ENCODE data around the gene HRH2.
"Not testable (repeated sequence)": the region's sequence is repeated elsewhere in the genome, so short reads cannot be mapped to it uniquely, and the experiment has no call there.

The HRH2 gene

DNA sequence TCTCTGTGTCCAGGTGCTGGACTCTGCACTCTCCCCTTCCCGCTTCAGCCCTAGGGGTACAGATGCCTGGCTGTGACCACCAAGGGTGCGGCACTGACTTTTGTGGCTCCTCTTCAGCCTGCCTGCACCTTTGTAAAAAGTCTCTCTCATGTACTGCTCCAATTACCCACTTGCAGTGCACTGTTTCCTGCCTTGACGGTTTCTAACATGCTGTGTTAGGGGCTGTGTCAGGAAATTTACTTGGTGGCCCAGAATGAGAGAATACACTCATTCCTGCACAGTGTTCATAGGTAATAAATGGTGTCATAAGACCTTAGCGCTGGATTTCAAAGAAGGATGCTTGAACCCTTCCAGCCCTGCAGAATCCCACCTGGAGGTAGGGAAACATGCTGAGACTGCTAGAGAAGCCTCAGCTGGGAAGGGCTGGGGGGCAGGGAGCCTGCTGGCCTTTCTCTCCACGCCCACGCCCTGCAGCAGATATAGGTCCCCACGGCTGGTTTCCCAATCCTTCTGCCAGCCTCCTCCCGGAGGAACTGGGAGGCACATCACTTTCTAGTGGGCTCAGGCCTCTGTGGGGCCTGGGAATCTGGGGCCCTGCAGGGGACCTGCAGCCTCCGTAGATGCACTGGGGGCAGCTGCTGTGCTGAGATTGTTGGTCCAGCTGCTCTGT, 17.6 kb upstream of the HRH2 start:
- Histone ChIP-seq H3K27me3 (ENCODE audit: low read depth, low read length) (peaks cover 12% of the 10 kb centered on the region; the same call in 1 of the 2 replicates), H3K9me3 (ENCODE audit: insufficient read depth, low read length) (no peaks in the 10 kb centered on the region), H3K36me3 (replicated peaks; ENCODE audit: low read depth, low read length) (no peaks in the 10 kb centered on the region), H3K4me2 (ENCODE audit: low read length) (no peak overlapping the region), H4K20me1 (ENCODE audit: insufficient read depth, low read length) (no peaks in the 10 kb centered on the region), H3K4me1 (ENCODE audit: low read length) (no peaks in the 10 kb centered on the region), H3K4me3 (ENCODE audit: low read length) (no peak overlapping the region), H3K79me2 (ENCODE audit: low read length) (no peaks in the 10 kb centered on the region), H2AFZ (ENCODE audit: low read depth, low read length) (no peak overlapping the region), H3K27ac (ENCODE audit: low read length) (no peak overlapping the region), H3K9ac (ENCODE audit: low read length) (no peak overlapping the region)
- TF ChIP-seq EZH2phosphoT487 (IDR thresholded peaks at IDR 0.05; ENCODE audit: low read depth) (no peak), CTCF (IDR thresholded peaks at IDR 0.05; ENCODE audit: low read depth, low read length) (no peak)

- TF ChIP-seq EZH2phosphoT487 (IDR thresholded peaks at IDR 0.05; ENCODE audit: low read depth) (no peak), CTCF (IDR thresholded peaks at IDR 0.05; ENCODE audit: low read depth, low read length) (no peak)
- no peaks in the 10 kb centered on the region for H3K36me3 ChIP-seq (replicated peaks; ENCODE audit: low read depth, low read length)
- H3K4me3 ChIP-seq (ENCODE audit: low read length) = no peak overlapping the region
- no peak overlapping the region for H3K27ac ChIP-seq (ENCODE audit: low read length)
- no peaks in the 10 kb centered on the region for H3K79me2 ChIP-seq (ENCODE audit: low read length)
- peaks cover 14% of the 10 kb centered on the region; the same call in 1 of the 2 replicates for H3K27me3 ChIP-seq (ENCODE audit: low read depth, low read length)
- H3K4me2 ChIP-seq (ENCODE audit: low read length) = no peak overlapping the region
- H4K20me1 ChIP-seq (ENCODE audit: insufficient read depth, low read length) = no peaks in the 10 kb centered on the region
- H2AFZ ChIP-seq (ENCODE audit: low read depth, low read length) = no peak overlapping the region
- H3K4me1 ChIP-seq (ENCODE audit: low read length) = no peaks in the 10 kb centered on the region
- H3K9ac ChIP-seq (ENCODE audit: low read length) = no peak overlapping the region
- H3K9me3 ChIP-seq (ENCODE audit: insufficient read depth, low read length) = no peaks in the 10 kb centered on the region
Observed at GRCh38 chr5:175642998-175643397, 14.9 kb upstream of the HRH2 start.

DNA sequence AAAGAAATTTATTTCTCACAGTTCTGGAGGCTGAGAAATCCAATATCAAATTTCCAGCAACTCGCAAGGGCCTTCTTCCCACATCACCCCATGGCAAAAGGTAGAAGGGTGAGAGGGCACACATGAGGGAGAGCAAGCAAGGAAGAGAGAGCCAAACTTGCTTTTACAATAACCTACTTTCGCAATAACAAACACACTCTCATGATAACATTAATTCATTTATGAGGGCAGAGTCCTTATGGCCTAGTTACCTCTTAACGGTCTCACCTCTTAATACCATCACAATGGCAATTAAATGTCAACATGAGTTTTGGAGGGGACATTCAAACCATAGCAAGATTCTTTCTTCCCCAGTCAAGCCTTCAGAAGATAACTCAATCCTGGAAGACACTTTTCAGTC, 11.6 kb upstream of the HRH2 start:
- Histone ChIP-seq H3K4me3 (ENCODE audit: low read length) (no peak overlapping the region), H4K20me1 (ENCODE audit: insufficient read depth, low read length) (no peaks in the 10 kb centered on the region), H3K27me3 (ENCODE audit: low read depth, low read length) (peaks cover 6% of the 10 kb centered on the region; the same call in 1 of the 2 replicates), H3K27ac (ENCODE audit: low read length) (no peak overlapping the region), H3K9ac (ENCODE audit: low read length) (no peak overlapping the region), H3K36me3 (replicated peaks; ENCODE audit: low read depth, low read length) (no peaks in the 10 kb centered on the region), H3K4me2 (ENCODE audit: low read length) (no peak overlapping the region), H3K4me1 (ENCODE audit: low read length) (no peaks in the 10 kb centered on the region), H3K9me3 (ENCODE audit: insufficient read depth, low read length) (no peaks in the 10 kb centered on the region), H3K79me2 (ENCODE audit: low read length) (no peaks in the 10 kb centered on the region), H2AFZ (ENCODE audit: low read depth, low read length) (no peak overlapping the region)
- no peak for TF ChIP-seq CTCF (IDR thresholded peaks at IDR 0.05; ENCODE audit: low read depth, low read length)
- TF ChIP-seq EZH2phosphoT487 (IDR thresholded peaks at IDR 0.05; ENCODE audit: low read depth) = no peak

DNA sequence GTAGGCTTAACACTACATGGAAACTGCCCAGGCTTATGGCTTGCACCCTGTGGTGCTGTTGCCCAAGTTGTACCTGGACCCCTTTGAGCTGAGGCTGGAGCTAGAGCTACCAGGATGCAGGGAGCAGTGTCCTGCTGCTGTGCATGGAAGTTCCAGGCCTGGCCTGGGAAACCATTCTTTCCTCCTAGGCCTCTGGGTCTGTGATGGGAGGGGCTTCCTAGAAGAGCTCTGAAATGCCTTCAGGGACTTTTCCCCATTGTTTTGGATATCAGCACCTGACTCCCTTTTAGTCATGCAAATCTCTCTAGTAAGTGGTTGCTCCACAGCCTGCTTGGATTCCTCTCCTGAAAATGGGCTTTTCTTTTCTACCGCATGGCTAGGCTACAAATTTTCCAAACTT, 7.9 kb upstream of the HRH2 start:
- H3K79me2 ChIP-seq (ENCODE audit: low read length) = no peaks in the 10 kb centered on the region
- peaks cover 15% of the 10 kb centered on the region; the same call in 1 of the 2 replicates for H3K27me3 ChIP-seq (ENCODE audit: low read depth, low read length)
- no peak overlapping the region for H3K27ac ChIP-seq (ENCODE audit: low read length)
- H3K4me2 ChIP-seq (ENCODE audit: low read length) = no peak overlapping the region
- H3K9ac ChIP-seq (ENCODE audit: low read length) = no peak overlapping the region
- H3K36me3 ChIP-seq (replicated peaks; ENCODE audit: low read depth, low read length) = no peaks in the 10 kb centered on the region
- no peaks in the 10 kb centered on the region for H3K9me3 ChIP-seq (ENCODE audit: insufficient read depth, low read length)
- no peak overlapping the region for H3K4me3 ChIP-seq (ENCODE audit: low read length)
- H2AFZ ChIP-seq (ENCODE audit: low read depth, low read length) = no peak overlapping the region
- no peaks in the 10 kb centered on the region for H3K4me1 ChIP-seq (ENCODE audit: low read length)
- H4K20me1 ChIP-seq (ENCODE audit: insufficient read depth, low read length) = no peaks in the 10 kb centered on the region
- TF ChIP-seq EZH2phosphoT487 (IDR thresholded peaks at IDR 0.05; ENCODE audit: low read depth) (no peak), CTCF (IDR thresholded peaks at IDR 0.05; ENCODE audit: low read depth, low read length) (no peak)

GRCh38 chr5:175650430-175651205, 7.3 kb upstream of the HRH2 start:
- not testable (repeated sequence) for H3K79me2 ChIP-seq (ENCODE audit: low read length); H3K9me3 ChIP-seq (ENCODE audit: insufficient read depth, low read length); H3K9ac ChIP-seq (ENCODE audit: low read length); H3K36me3 ChIP-seq (replicated peaks; ENCODE audit: low read depth, low read length); H3K4me2 ChIP-seq (ENCODE audit: low read length); H2AFZ ChIP-seq (ENCODE audit: low read depth, low read length); H3K4me1 ChIP-seq (ENCODE audit: low read length); H3K27ac ChIP-seq (ENCODE audit: low read length); H3K4me3 ChIP-seq (ENCODE audit: low read length); H4K20me1 ChIP-seq (ENCODE audit: insufficient read depth, low read length)
- H3K27me3 ChIP-seq (ENCODE audit: low read depth, low read length) = peaks cover 15% of the 10 kb centered on the region; the same call in 1 of the 2 replicates
